ENCODE results near the gene TSR1. TPM values are rescaled to one million over a fixed set of nuclear protein-coding genes. Genes with fewer than 3 reads are reported as not detected.

The TSR1 gene
- total RNA-seq, 1 donor from 2014 or later: 49.1 TPM

DNA sequence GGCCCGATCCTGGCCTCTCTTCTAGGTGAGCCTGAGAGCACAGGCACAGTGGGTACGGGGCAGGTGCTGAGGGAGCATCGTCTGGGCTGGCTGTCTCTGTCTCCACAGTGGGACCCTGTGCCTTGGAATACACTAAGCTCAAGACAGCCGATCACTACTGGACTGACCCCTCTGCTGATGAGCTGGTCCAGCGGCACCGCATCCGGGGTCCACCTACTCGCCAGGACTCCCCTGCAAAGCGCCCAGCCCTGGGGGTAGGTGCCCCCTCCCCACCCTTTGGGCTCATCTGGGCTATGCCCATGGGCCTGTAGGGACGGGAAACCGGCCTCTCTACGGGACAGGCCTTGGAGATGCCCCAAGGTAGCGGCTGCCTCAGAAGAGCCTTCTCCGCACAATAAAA lies 26.6 kb upstream of the TSR1 start:
- TF ChIP-seq, protein P1, sequence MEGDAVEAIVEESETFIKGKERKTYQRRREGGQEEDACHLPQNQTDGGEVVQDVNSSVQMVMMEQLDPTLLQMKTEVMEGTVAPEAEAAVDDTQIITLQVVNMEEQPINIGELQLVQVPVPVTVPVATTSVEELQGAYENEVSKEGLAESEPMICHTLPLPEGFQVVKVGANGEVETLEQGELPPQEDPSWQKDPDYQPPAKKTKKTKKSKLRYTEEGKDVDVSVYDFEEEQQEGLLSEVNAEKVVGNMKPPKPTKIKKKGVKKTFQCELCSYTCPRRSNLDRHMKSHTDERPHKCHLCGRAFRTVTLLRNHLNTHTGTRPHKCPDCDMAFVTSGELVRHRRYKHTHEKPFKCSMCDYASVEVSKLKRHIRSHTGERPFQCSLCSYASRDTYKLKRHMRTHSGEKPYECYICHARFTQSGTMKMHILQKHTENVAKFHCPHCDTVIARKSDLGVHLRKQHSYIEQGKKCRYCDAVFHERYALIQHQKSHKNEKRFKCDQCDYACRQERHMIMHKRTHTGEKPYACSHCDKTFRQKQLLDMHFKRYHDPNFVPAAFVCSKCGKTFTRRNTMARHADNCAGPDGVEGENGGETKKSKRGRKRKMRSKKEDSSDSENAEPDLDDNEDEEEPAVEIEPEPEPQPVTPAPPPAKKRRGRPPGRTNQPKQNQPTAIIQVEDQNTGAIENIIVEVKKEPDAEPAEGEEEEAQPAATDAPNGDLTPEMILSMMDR (IDR thresholded peaks at IDR 0.05; ENCODE audit: insufficient read depth, low read length, poor library complexity, severe bottlenecking): no peak
- Histone ChIP-seq H3K27me3 (ENCODE audit: control insufficient read depth, insufficient read depth, low read length) (no peaks in the 10 kb centered on the region), H3K36me3 (ENCODE audit: control insufficient read depth, insufficient read depth, low read length) (no peaks in the 10 kb centered on the region), H3K4me3 (ENCODE audit: low read depth, low read length) (no peak overlapping the region)
- DNase-seq (ENCODE audit: low read depth): no peak

GRCh38 chr17:2362416-2362815 lies 26.2 kb upstream of the TSR1 start:
- TF ChIP-seq, protein P1 (IDR thresholded peaks at IDR 0.05; ENCODE audit: insufficient read depth, low read length, poor library complexity, severe bottlenecking): no peak
- DNase-seq (ENCODE audit: low read depth): no peak
- H3K4me3 ChIP-seq (ENCODE audit: low read depth, low read length): no peak overlapping the region
- H3K27me3 ChIP-seq (ENCODE audit: control insufficient read depth, insufficient read depth, low read length): no peaks in the 10 kb centered on the region
- H3K36me3 ChIP-seq (ENCODE audit: control insufficient read depth, insufficient read depth, low read length): no peaks in the 10 kb centered on the region

GRCh38 chr17:2362016-2362415 lies 25.8 kb upstream of the TSR1 start:
- H3K36me3 ChIP-seq (ENCODE audit: control insufficient read depth, insufficient read depth, low read length): no peaks in the 10 kb centered on the region
- no peak for DNase-seq (ENCODE audit: low read depth)
- H3K4me3 ChIP-seq (ENCODE audit: low read depth, low read length): no peak overlapping the region
- TF ChIP-seq, protein P1 (IDR thresholded peaks at IDR 0.05; ENCODE audit: insufficient read depth, low read length, poor library complexity, severe bottlenecking): no peak
- no peaks in the 10 kb centered on the region for H3K27me3 ChIP-seq (ENCODE audit: control insufficient read depth, insufficient read depth, low read length)

DNA sequence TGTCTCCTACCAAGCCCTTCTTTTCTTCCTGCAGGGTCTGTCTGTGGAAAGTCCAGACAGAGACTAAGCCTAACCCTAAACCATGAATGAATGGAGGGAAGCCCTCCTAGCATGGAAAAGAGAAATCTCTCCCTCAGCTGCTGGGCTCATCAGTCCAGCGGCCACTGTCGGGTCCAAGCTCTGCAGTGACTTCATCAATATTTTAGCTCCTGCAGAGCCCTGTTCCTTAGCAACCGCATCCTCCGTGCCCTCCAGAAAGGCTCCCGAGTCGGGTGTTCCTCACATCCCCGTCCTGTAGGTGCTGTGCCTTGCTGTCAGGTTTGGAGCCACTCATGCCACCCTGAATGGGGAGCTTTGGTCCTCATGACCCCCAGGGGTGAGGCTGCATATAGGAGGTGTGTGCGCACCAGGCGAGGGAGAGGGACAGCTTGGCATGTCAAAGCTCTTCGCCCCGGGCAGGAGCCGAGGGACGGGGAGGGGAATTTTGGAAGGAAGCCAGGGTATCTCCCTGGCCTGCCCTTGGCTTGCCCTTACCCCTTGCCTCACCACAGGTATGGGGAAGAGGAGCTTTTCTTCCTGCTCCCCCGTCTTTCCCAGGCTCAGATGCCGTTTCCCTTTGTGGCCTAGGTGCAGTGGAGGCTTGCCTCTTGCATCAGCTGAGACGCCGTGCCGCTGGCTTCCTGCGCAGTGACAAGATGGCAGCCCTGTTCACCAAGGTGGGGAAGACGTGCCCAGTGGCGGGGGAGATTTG lies 24.9 kb upstream of the TSR1 start:
- Histone ChIP-seq H3K4me3 (ENCODE audit: low read depth, low read length) (no peak overlapping the region), H3K27me3 (ENCODE audit: control insufficient read depth, insufficient read depth, low read length) (no peaks in the 10 kb centered on the region), H3K36me3 (ENCODE audit: control insufficient read depth, insufficient read depth, low read length) (no peaks in the 10 kb centered on the region)
- TF ChIP-seq, protein P1 (IDR thresholded peaks at IDR 0.05; ENCODE audit: insufficient read depth, low read length, poor library complexity, severe bottlenecking): no peak
- no peak for DNase-seq (ENCODE audit: low read depth)

GRCh38 chr17:2357931-2358434 lies 21.7 kb upstream of the TSR1 start:
- no peak overlapping the region for H3K4me3 ChIP-seq (ENCODE audit: low read depth, low read length)
- no peaks in the 10 kb centered on the region for H3K27me3 ChIP-seq (ENCODE audit: control insufficient read depth, insufficient read depth, low read length)
- TF ChIP-seq, protein P1 (IDR thresholded peaks at IDR 0.05; ENCODE audit: insufficient read depth, low read length, poor library complexity, severe bottlenecking): no peak
- no peaks in the 10 kb centered on the region for H3K36me3 ChIP-seq (ENCODE audit: control insufficient read depth, insufficient read depth, low read length)
- no peak for DNase-seq (ENCODE audit: low read depth)

DNA sequence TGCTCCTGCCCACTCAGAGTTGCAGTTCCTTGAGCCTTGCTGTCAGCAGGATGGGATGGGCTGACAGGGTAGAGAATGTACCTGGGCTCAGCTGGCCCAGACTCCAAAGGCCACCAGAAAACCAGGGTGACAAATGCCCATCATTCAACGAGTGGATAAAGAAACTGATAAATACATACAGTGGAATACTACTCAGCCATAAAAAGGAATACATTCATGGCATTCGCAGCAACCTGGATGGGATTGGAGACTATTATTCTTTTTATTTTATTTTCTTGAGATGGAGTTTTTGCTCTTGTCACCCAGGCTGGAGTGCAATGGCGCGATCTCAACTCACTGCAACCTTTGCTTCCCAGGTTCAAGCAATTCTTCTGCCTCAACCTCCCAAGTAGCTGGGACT lies 21.0 kb upstream of the TSR1 start:
- TF ChIP-seq, protein P1 (IDR thresholded peaks at IDR 0.05; ENCODE audit: insufficient read depth, low read length, poor library complexity, severe bottlenecking): no peak
- no peak overlapping the region for H3K4me3 ChIP-seq (ENCODE audit: low read depth, low read length)
- DNase-seq (ENCODE audit: low read depth): no peak
- no peaks in the 10 kb centered on the region for H3K36me3 ChIP-seq (ENCODE audit: control insufficient read depth, insufficient read depth, low read length)
- no peaks in the 10 kb centered on the region for H3K27me3 ChIP-seq (ENCODE audit: control insufficient read depth, insufficient read depth, low read length)
